Urinary bladder (tissue), 4 donors: ENCODE results near the gene IL1RAPL1. TPM values are rescaled to one million over a fixed set of nuclear protein-coding genes. Genes with fewer than 3 reads are reported as not detected.

Experiments
- DNase-seq: peaks from one replicate; pipeline ENCODE4 v3.0.0-alpha.2; 2015; ENCODE audit errors: extremely low spot score
- H3K27ac ChIP-seq: one replicate; pipeline ENCODE4 v1.5.1; 2013; ENCODE audit warnings: low read depth, mild to moderate bottlenecking, moderate library complexity
- H3K36me3 ChIP-seq: one replicate; pipeline ENCODE4 v1.6.1; 2013; ENCODE audit warnings: mild to moderate bottlenecking, moderate library complexity; ENCODE audit not compliant: insufficient read depth
- H3K4me1 ChIP-seq: one replicate; pipeline ENCODE4 v1.6.1; 2013; ENCODE audit warnings: mild to moderate bottlenecking, moderate library complexity; ENCODE audit not compliant: insufficient read depth
- H3K4me3 ChIP-seq: one replicate; pipeline ENCODE4 v1.5.1; 2013; ENCODE audit warnings: low read depth, low read length
- WGBS: extraction: QIAGEN DNeasy Blood & Tissue Kit; methylation state at CpG from one replicate; pipeline ENCODE4 v1.1.7; 2013; 5-methylcytosine and 5-hydroxymethylcytosine counted together
- polyA plus RNA-seq: library from polyadenylated mRNA; stranded (reverse); fragments of 200-250 nt; gene quantifications from one replicate; pipeline ENCODE4 v1.2.3, GENCODE V29; 2013
- total RNA-seq: library from RNA; depleted of rRNA; stranded (reverse); fragments of >200 nt; gene quantifications from one replicate; pipeline ENCODE4 v1.2.3, GENCODE V29; 2014
- donor health status: healthy with polysubstance abuse.
- donor health status: healthy.

Gene IL1RAPL1
- total and polyA plus RNA-seq, 2 donors = 1.4 to 21.3 TPM

GRCh38 chrX:29824176-29824906, 1237.1 kb downstream of the IL1RAPL1 start:
- H3K4me3 ChIP-seq = no peak overlapping the region
- 77% methylated on average over 6 of the region's 6 CpGs for WGBS
- no peaks in the 10 kb centered on the region for H3K4me1 ChIP-seq
- DNase-seq = no peak
- H3K36me3 ChIP-seq = no peaks in the 10 kb centered on the region
- H3K27ac ChIP-seq = no peak overlapping the region

GRCh38 chrX:29826742-29827141, 1239.5 kb downstream of the IL1RAPL1 start:
- 93% methylated on average over 5 of the region's 5 CpGs for WGBS
- Histone ChIP-seq H3K27ac (no peak overlapping the region), H3K36me3 (no peaks in the 10 kb centered on the region), H3K4me1 (no peaks in the 10 kb centered on the region), H3K4me3 (no peak overlapping the region)
- DNase-seq = no peak

GRCh38 chrX:29834311-29834710, 1247.1 kb downstream of the IL1RAPL1 start:
- DNase-seq = no peak
- Histone ChIP-seq H3K4me1 (no peaks in the 10 kb centered on the region), H3K4me3 (no peak overlapping the region), H3K36me3 (no peaks in the 10 kb centered on the region), H3K27ac (no peak overlapping the region)
- 54% methylated on average over 2 of the region's 2 CpGs for WGBS

- no peak for DNase-seq
- H3K36me3 ChIP-seq = no peaks in the 10 kb centered on the region
- no peak overlapping the region for H3K4me3 ChIP-seq
- no peak overlapping the region for H3K27ac ChIP-seq
- H3K4me1 ChIP-seq = no peaks in the 10 kb centered on the region
Measured at GRCh38 chrX:29834764-29835163, 1247.5 kb downstream of the IL1RAPL1 start.

GRCh38 chrX:29841750-29842149, 1254.5 kb downstream of the IL1RAPL1 start:
- H3K4me3 ChIP-seq = no peak overlapping the region
- H3K36me3 ChIP-seq = no peaks in the 10 kb centered on the region
- whole genome bisulfite sequencing = 44% methylated on average over 3 of the region's 3 CpGs
- no peak for DNase-seq
- H3K27ac ChIP-seq = no peak overlapping the region
- H3K4me1 ChIP-seq = no peaks in the 10 kb centered on the region

GRCh38 chrX:29842552-29842951, 1255.3 kb downstream of the IL1RAPL1 start:
- DNase-seq = no peak
- no peaks in the 10 kb centered on the region for H3K4me1 ChIP-seq
- no peaks in the 10 kb centered on the region for H3K36me3 ChIP-seq
- no peak overlapping the region for H3K4me3 ChIP-seq
- WGBS = 90% methylated on average over 4 of the region's 4 CpGs
- H3K27ac ChIP-seq = no peak overlapping the region

- WGBS = 41% methylated on average over 4 of the region's 4 CpGs
- Histone ChIP-seq H3K27ac (no peak overlapping the region), H3K4me1 (no peaks in the 10 kb centered on the region), H3K4me3 (no peak overlapping the region), H3K36me3 (no peaks in the 10 kb centered on the region)
- DNase-seq = no peak
Measured at GRCh38 chrX:29851857-29852605, 1264.8 kb downstream of the IL1RAPL1 start.

- Histone ChIP-seq H3K4me3 (no peak overlapping the region), H3K36me3 (no peaks in the 10 kb centered on the region), H3K4me1 (no peaks in the 10 kb centered on the region), H3K27ac (no peak overlapping the region)
- no peak for DNase-seq
Measured at GRCh38 chrX:29852767-29853166, 1265.5 kb downstream of the IL1RAPL1 start.

- Histone ChIP-seq H3K36me3 (no peaks in the 10 kb centered on the region), H3K4me3 (no peak overlapping the region), H3K4me1 (no peaks in the 10 kb centered on the region), H3K27ac (no peak overlapping the region)
- no peak for DNase-seq
Measured at GRCh38 chrX:29858714-29859113, 1271.5 kb downstream of the IL1RAPL1 start.

- Histone ChIP-seq H3K4me3 (no peak overlapping the region), H3K27ac (no peak overlapping the region), H3K4me1 (no peaks in the 10 kb centered on the region), H3K36me3 (no peaks in the 10 kb centered on the region)
- WGBS = 94% methylated on average over 7 of the region's 7 CpGs
- no peak for DNase-seq
Measured at GRCh38 chrX:29862126-29862677, 1275.0 kb downstream of the IL1RAPL1 start.

GRCh38 chrX:29867971-29868370, 1280.7 kb downstream of the IL1RAPL1 start:
- H3K27ac ChIP-seq = no peak overlapping the region
- no peaks in the 10 kb centered on the region for H3K4me1 ChIP-seq
- no peaks in the 10 kb centered on the region for H3K36me3 ChIP-seq
- 87% methylated on average over 4 of the region's 4 CpGs for WGBS
- no peak overlapping the region for H3K4me3 ChIP-seq
- no peak for DNase-seq

GRCh38 chrX:29869837-29870236, 1282.6 kb downstream of the IL1RAPL1 start:
- Histone ChIP-seq H3K36me3 (no peaks in the 10 kb centered on the region), H3K4me1 (no peaks in the 10 kb centered on the region), H3K4me3 (no peak overlapping the region), H3K27ac (no peak overlapping the region)
- DNase-seq = no peak
- WGBS = 100% methylated on average over 1 of the region's 1 CpG

- WGBS = 93% methylated on average over 3 of the region's 3 CpGs
- H3K4me1 ChIP-seq = no peaks in the 10 kb centered on the region
- no peak overlapping the region for H3K4me3 ChIP-seq
- H3K36me3 ChIP-seq = no peaks in the 10 kb centered on the region
- no peak for DNase-seq
- no peak overlapping the region for H3K27ac ChIP-seq
Measured at GRCh38 chrX:29870608-29871007, 1283.4 kb downstream of the IL1RAPL1 start.

GRCh38 chrX:29872831-29873230, 1285.6 kb downstream of the IL1RAPL1 start:
- Histone ChIP-seq H3K36me3 (no peaks in the 10 kb centered on the region), H3K4me3 (no peak overlapping the region), H3K27ac (no peak overlapping the region), H3K4me1 (no peaks in the 10 kb centered on the region)
- no peak for DNase-seq
- WGBS = 94% methylated on average over 2 of the region's 2 CpGs
